Stimulated activated CD8-positive, alpha-beta memory T cell treated with anti-CD3 and anti-CD28 coated beads, Interleukin-4, amount 100 ng/mL, for 1 hour (primary cell): ENCODE results near the gene DOK7.
"Not testable (repeated sequence)": the region's sequence is repeated elsewhere in the genome, so short reads cannot be mapped to it uniquely, and the experiment has no call there.

Experiments used
- DNase-seq, 2 donors: peaks; one replicate each; pipeline ENCODE4 v3.0.0-alpha.2; 2020; ENCODE audit warnings: low read depth in 2 of 2, low spot score in 1 of 2

The DOK7 gene

DNA sequence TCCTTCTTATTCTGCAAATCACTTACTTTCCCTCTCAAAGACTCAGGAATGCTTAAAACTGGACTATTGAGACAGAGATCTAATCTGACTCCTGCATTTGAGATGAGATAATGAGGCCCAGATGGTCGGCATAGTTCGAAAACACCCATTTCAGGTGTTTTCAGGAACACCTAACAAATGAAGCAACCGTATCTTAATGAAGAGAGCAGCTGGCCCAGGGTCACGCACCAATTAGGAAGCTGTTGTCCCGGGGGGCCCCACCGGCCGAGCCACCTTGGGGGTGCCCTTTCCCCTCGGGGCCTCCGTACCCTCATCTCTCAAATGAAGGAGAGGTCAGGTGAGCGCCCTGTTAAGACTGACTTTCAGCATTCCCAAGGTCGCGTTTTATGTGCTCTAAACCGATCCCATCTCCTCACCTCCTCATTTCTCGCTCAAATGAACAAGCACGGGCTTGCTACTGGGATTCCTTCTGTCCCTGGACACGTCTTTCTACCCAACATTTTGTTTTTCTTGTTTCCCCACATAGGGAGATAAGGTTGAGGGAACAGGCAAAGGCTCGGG, 68.3 kb downstream of the DOK7 start:
- no peak for DNase-seq

DNA sequence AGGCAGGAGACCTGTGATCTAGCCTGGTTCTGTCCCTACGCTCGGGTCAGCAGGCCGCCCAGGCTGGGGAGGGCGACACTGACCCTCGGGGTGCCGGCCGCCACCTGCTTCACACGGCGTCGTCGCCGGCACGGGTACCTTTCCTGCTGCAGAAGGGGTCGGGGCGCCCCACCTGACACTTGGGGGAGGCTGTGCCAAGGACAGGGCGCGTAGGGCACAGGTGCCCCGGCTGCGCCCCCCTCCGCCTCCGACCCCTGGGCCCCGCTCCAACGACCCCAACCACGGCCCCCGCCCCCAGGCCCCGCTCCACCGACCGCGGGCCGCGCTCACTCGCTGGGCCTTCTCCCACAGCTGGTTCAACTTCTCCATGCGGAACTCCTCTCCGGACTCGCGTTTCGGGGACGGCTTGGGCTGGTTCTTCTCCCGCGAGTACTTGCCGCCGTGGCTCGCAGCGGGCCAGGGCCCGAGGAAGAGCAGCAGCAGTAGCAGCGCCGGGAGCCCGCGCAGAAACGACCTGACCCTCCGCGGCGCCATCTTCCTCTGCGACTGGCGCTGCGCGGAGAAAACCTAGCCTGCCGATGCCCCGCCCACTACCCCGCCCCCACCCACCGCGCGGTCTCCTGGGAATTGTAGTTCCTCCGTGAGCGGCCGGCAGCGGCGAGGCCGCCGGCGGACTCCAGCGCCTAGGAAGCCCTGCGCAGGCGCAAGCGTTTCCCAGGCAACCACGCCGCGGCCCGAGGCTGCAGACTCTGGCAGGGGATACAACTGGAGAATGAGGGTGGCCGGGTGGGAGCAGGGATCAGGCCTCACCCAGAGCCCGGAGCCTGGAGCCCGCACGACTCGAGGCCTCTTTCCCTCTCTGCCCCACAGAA, 69.0 kb downstream of the DOK7 start, which contains the start of gene LRPAP1:
Gene LRPAP1 (minus strand): TSS at position 544 of the 872 bp plus-strand sequence. CDS start 10 bp downstream, at position 534.
- peak; percentile 69 to 77 for DNase-seq

DNA sequence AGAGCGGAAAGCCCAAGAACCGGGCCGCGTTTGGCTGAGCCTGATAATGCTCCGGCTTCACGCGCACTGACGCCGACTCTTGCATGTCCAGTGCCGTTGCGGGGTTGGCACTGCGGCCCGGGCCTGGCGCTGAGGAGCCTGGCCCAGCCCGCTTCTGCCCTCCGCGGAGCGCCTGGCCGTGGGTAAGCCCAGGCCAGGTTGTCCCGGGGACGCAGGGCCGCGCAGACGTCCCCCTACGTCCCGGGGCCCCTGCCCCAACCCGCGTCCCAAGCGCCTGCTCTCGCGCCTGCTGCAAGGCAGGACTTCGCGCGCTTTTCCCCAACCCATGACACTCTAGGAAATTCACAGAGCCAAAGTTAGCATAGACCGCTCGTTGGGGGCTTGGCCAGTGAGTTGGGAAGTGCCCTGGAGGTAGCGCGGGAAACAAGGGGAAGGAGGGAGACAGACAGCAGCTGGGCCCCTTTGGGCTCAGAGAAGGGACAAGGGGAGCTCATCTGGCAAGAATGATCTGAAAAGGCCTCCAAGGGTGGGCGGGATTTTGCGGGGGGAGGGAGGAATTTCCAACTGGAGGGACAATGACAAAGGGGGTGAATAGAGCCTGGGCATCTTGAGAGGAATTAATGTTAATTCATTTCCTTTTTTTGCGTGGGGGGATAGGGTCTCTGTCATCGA, 69.8 kb downstream of the DOK7 start:
- no peak for DNase-seq

DNA sequence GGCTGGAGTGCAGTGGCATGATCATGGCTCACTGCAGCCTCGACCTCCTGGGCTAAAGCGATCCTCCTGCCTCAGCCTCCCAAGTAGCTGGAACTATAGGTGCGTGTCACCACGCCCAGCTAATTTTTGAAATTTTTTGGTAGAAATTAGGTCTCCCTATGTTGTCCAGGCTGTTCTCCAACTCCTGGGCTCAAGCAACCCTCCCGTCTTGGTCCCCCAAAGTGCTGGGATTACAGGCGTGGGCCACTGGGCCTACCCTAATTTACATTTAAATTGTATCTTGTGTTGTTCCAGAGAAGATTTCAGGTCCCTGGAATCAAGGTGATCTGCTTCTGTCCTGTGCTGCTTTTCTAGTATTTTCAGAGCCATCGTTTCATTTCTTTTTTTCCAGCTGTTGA, 70.3 kb downstream of the DOK7 start:
- DNase-seq: no peak

DNA sequence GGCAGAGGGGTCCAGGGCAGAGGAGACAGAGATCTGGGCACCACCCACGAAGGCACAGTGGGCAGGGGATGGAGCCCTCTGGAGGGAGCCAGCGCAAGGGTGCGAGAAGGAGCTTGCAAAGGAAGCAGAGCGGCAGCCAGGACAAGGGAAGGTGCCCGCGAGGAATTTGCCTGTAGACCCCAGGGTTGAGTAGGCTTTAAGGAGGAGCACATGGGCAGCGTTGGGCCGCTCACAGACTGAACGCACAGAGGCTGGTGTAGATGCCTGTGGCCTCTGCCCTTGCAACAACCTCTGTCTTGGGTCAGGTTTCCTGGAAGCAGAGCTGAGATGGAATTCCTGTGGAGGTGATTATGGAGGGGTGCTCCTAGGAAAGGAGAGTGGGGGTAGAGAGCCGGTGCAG, 72.7 kb downstream of the DOK7 start:
- not testable (repeated sequence) for DNase-seq

DNA sequence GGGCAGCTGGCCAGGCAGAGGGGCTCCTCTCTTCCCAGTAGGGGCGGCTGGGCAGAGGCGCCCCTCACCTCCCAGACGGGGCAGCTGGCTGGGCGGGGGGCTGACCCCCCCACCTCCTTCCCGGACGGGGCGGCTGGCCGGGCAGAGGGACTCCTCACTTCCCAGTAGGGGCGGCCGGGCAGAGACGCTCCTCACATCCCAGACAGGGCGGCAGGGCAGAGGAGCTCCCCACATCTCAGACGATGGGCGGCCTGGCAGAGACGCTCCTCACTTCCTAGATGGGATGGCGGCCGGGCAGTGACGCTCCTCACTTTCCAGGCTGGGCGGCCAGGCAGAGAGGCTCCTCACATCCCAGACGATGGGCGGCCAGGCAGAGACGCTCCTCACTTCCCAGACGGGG, 75.8 kb downstream of the DOK7 start:
- DNase-seq: not testable (repeated sequence)

DNA sequence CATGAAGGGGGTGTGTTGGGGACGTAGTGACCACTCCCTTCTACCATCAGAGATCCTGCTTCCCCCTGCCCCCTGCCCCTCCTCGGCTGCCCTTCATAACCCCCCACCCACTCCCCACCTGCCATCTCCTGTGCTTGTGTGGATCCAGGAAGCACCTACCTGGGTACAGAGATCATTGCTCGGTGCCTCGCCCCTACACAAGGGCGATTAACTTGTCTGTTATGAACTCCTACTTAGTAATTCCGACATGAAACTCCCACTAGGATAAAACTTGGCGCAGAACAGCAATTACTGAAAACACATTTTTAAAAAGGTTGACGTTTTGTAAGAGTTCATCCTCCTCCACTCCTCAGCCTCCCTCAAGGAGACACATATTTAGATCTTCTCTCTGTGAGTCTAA, 80.3 kb downstream of the DOK7 start:
- not testable (repeated sequence) for DNase-seq
